Pancreas (tissue), 10 donors: ENCODE measurements around the gene CLPTM1L. TPM values are rescaled to one million over a fixed set of nuclear protein-coding genes. Genes with fewer than 3 reads are reported as not detected.

Source experiments
- ATAC-seq, 4 donors: fragments of 200-7000 bp; cut with Tn5 transposase; one replicate each; pipeline versions ENCODE4 v1.8.0 to v1.9.1; 2020; ENCODE audit warnings: mild to moderate bottlenecking in 4 of 4, moderate library complexity in 4 of 4
- DNase-seq, 6 donors: peaks; one replicate each; pipeline ENCODE4 v3.0.0-alpha.2; 2020
- FAIRE-seq: peaks from 2 replicates; lab custom pipeline; 2012; peaks lifted over from hg19 to GRCh38; lab: Jason Lieb, UNC
- H3K27ac ChIP-seq, 4 donors: fragments of 200-600 bp; sonication (generic); 1 replicate in 3 of 4; 2 replicates in 1 of 4; pipeline versions ENCODE4 v1.5.0 to v1.8.0; 2020
- H3K27me3 ChIP-seq, 4 donors: fragments of 200-600 bp; one replicate each; pipeline ENCODE4 v1.8.0; 2021
- H3K36me3 ChIP-seq, 3 donors: fragments of 200-600 bp; sonication (generic) in 1 of 3; one replicate each; pipeline versions ENCODE4 v1.5.0 to v1.8.0; 2020 to 2021
- H3K4me1 ChIP-seq, 3 donors: fragments of 200-600 bp; one replicate each; pipeline ENCODE4 v1.8.0; 2021
- H3K4me3 ChIP-seq, 4 donors: fragments of 200-600 bp; sonication (generic) in 2 of 4; one replicate each; pipeline versions ENCODE4 v1.5.0 to v1.8.0; 2020 to 2021
- H3K9me3 ChIP-seq, 4 donors: fragments of 200-600 bp; one replicate each; pipeline ENCODE4 v1.8.0; 2021
- CTCF ChIP-seq, 4 donors: fragments of 200-600 bp; sonication (generic) in 3 of 4; IDR thresholded peaks; one replicate each; pipeline versions ENCODE4 v1.5.0 to v1.8.0; 2021; ENCODE audit warnings: antibody characterized with exemption in 4 of 4
- WGBS, 2 donors: extraction: QIAGEN DNeasy Blood & Tissue Kit; methylation state at CpG; one replicate each; pipeline ENCODE4 v1.1.7; 2013; 5-methylcytosine and 5-hydroxymethylcytosine counted together
- intact Hi-C, 3 donors: fragments of 100-400 bp; cut with DNase I; formaldehyde crosslinking; loops; one replicate each; pipeline versions ENCODE4 v1.11.1 to v1.14.2; 2022
- polyA plus RNA-seq, 2 donors: library from polyadenylated mRNA; stranded (reverse); fragments of 200-250 nt; gene quantifications; one replicate each; pipeline ENCODE4 v1.2.3, GENCODE V29; 2013
- total RNA-seq, 6 donors: library from RNA; stranded (reverse); fragmentation: NEBNext Ultra II Directional in 4 of 6; extraction: Animal tissue kit (Norgen Biotek cat#: 25700) in 4 of 6; gene quantifications; one replicate each; pipeline versions ENCODE4 v1.2.1 to v1.2.4, GENCODE V29; 2021 to 2023
- donor health status: healthy with polysubstance abuse.
- donor health status: DM: no; HTN: no; CAD: no; lungs with moderate emphysema.
- donor health status: DM: no; HTN: no; CAD: no.
- donor health status: control.
- donor health status: control.
- donor health status: Bipolar disorder and iron deficiency.
- donor health status: DM: yes; HTN: yes; CAD: no.
- donor health status: DM: no; HTN: no; CAD: no.
- donor health status: DM: no; HTN: no; CAD: no.
- donor health status: DM: yes; HTN: yes; CAD: no.

Gene CLPTM1L
- total and polyA plus RNA-seq, 8 donors, result 39.5 to 63.0 (median 53.2) TPM

- no peaks in the 10 kb centered on the region for H3K9me3 ChIP-seq
- H3K27ac ChIP-seq, result no peak overlapping the region
- no peak for DNase-seq
- intact Hi-C loops, result no loop called here
- H3K36me3 ChIP-seq, result no peaks in the 10 kb centered on the region
- no peak overlapping the region for H3K4me3 ChIP-seq
- TF ChIP-seq CTCF (IDR thresholded peaks at IDR 0.05), result no peak
- H3K4me1 ChIP-seq, result no peaks in the 10 kb centered on the region
- FAIRE-seq, result no peak
- 70 to 89% methylated on average over 14 of the region's 14 CpGs for WGBS, 2 donors
- no peaks in the 10 kb centered on the region for H3K27me3 ChIP-seq
- ATAC-seq, result no peak
Observed at GRCh38 chr5:1366514-1366913, 21.6 kb upstream of the CLPTM1L start.

- ATAC-seq, result no peak
- intact Hi-C loops, result no loop called here
- H3K9me3 ChIP-seq, result no peaks in the 10 kb centered on the region
- H3K4me3 ChIP-seq, result no peak overlapping the region
- no peak for TF ChIP-seq CTCF (IDR thresholded peaks at IDR 0.05)
- peaks cover 0 to 7% (median 1%) of the 10 kb centered on the region in 4 donors for H3K27me3 ChIP-seq
- FAIRE-seq, result no peak
- no peak overlapping the region for H3K27ac ChIP-seq
- no peaks in the 10 kb centered on the region for H3K36me3 ChIP-seq
- WGBS, 2 donors, result 46 to 52% methylated on average over 9 of the region's 9 CpGs
- H3K4me1 ChIP-seq, result no peaks in the 10 kb centered on the region
- DNase-seq, result no peak
Observed at GRCh38 chr5:1364211-1364610, 19.3 kb upstream of the CLPTM1L start.

- H3K27me3 ChIP-seq, result peaks cover 0 to 7% (median 1%) of the 10 kb centered on the region in 4 donors
- no peak for TF ChIP-seq CTCF (IDR thresholded peaks at IDR 0.05)
- WGBS, 2 donors, result 59 to 71% methylated on average over 16 of the region's 16 CpGs
- intact Hi-C loops, result no loop called here
- H3K27ac ChIP-seq, result no peak overlapping the region
- ATAC-seq, result no peak
- no peak overlapping the region for H3K4me3 ChIP-seq
- H3K4me1 ChIP-seq, result no peaks in the 10 kb centered on the region
- no peak for FAIRE-seq
- DNase-seq, result no peak
- H3K36me3 ChIP-seq, result no peaks in the 10 kb centered on the region
- H3K9me3 ChIP-seq, result no peaks in the 10 kb centered on the region
Observed at GRCh38 chr5:1363581-1363980, 18.7 kb upstream of the CLPTM1L start.

- no peaks in the 10 kb centered on the region for H3K4me1 ChIP-seq
- no peak for DNase-seq
- H3K27ac ChIP-seq, result no peak overlapping the region
- no peak for ATAC-seq
- H3K36me3 ChIP-seq, result no peaks in the 10 kb centered on the region
- no peaks in the 10 kb centered on the region for H3K9me3 ChIP-seq
- peaks cover 0 to 7% (median 1%) of the 10 kb centered on the region in 4 donors for H3K27me3 ChIP-seq
- no peak overlapping the region for H3K4me3 ChIP-seq
- intact Hi-C loops, result no loop called here
- 19 to 20% methylated on average over 6 of the region's 6 CpGs for WGBS, 2 donors
- FAIRE-seq, result no peak
- no peak for TF ChIP-seq CTCF (IDR thresholded peaks at IDR 0.05)
Observed at GRCh38 chr5:1363160-1363559, 18.3 kb upstream of the CLPTM1L start.

GRCh38 chr5:1362242-1363015, 17.5 kb upstream of the CLPTM1L start:
- intact Hi-C loops, result no loop called here
- peaks cover 0 to 7% (median 1%) of the 10 kb centered on the region in 4 donors for H3K27me3 ChIP-seq
- no peak for ATAC-seq
- WGBS, 2 donors, result 58 to 69% methylated on average over 29 of the region's 29 CpGs
- FAIRE-seq, result no peak
- H3K4me3 ChIP-seq, result no peak overlapping the region
- H3K4me1 ChIP-seq, result no peaks in the 10 kb centered on the region
- TF ChIP-seq CTCF (IDR thresholded peaks at IDR 0.05), result no peak
- DNase-seq, result no peak
- H3K36me3 ChIP-seq, result no peaks in the 10 kb centered on the region
- H3K9me3 ChIP-seq, result no peaks in the 10 kb centered on the region
- H3K27ac ChIP-seq, result no peak overlapping the region
